Measurements from ENCODE around the gene SLC9A4.

SLC9A4 gene

DNA sequence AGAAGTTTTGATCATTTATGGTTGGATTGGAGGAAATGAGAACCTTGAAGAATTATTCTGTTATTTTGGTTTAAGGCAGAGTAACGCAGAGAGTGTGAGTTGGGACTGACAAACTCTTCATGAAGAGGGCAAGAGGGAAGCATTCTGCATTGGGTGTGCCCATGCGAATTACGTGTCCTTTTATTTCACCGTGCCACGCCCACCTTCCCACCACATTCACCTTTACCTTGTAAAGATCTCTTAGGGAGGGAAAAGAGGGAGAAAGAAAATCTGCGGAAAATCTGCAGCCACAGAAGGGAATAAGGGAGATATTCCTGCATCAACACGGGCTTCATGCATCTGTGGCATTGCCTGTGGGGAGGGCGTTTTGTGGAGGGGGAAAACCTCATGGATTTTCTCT lies 31.8 kb downstream of the SLC9A4 start:
- TF ChIP-seq, protein P1, sequence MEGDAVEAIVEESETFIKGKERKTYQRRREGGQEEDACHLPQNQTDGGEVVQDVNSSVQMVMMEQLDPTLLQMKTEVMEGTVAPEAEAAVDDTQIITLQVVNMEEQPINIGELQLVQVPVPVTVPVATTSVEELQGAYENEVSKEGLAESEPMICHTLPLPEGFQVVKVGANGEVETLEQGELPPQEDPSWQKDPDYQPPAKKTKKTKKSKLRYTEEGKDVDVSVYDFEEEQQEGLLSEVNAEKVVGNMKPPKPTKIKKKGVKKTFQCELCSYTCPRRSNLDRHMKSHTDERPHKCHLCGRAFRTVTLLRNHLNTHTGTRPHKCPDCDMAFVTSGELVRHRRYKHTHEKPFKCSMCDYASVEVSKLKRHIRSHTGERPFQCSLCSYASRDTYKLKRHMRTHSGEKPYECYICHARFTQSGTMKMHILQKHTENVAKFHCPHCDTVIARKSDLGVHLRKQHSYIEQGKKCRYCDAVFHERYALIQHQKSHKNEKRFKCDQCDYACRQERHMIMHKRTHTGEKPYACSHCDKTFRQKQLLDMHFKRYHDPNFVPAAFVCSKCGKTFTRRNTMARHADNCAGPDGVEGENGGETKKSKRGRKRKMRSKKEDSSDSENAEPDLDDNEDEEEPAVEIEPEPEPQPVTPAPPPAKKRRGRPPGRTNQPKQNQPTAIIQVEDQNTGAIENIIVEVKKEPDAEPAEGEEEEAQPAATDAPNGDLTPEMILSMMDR (IDR thresholded peaks at IDR 0.05; ENCODE audit: insufficient read depth, low read length, poor library complexity, severe bottlenecking) = no peak
- no peak for TF ChIP-seq EZH2phosphoT487 (conservative IDR thresholded peaks at IDR 0.05; ENCODE audit: low read length)
- Histone ChIP-seq H3K4me2 (ENCODE audit: low read depth, low read length, poor library complexity, severe bottlenecking) (no peak overlapping the region), H4K20me1 (ENCODE audit: low read depth, low read length) (no peaks in the 10 kb centered on the region)

GRCh38 chr2:102505290-102505689 lies 32.3 kb downstream of the SLC9A4 start:
- no peaks in the 10 kb centered on the region for H3F3A ChIP-seq (ENCODE audit: insufficient read depth)
- H3K27me3 ChIP-seq (ENCODE audit: low read length) = no peaks in the 10 kb centered on the region
- H3K9me3 ChIP-seq (ENCODE audit: insufficient read depth, low read length) = no peaks in the 10 kb centered on the region
- no peaks in the 10 kb centered on the region for H3K79me2 ChIP-seq (ENCODE audit: insufficient read depth, low read length)
- H3K27ac ChIP-seq (ENCODE audit: low read depth, low read length) = no peak overlapping the region
- H3K36me3 ChIP-seq (ENCODE audit: low read length) = no peaks in the 10 kb centered on the region
- no peak overlapping the region for H3K9ac ChIP-seq (ENCODE audit: low read length)
- H2AFZ ChIP-seq (ENCODE audit: low read depth, low read length, severe bottlenecking) = no peak overlapping the region
- no peaks in the 10 kb centered on the region for H4K20me1 ChIP-seq (ENCODE audit: low read depth, low read length)
- no peaks in the 10 kb centered on the region for H3K9me2 ChIP-seq (replicated peaks; ENCODE audit: insufficient read depth, low read length)
- no peak for TF ChIP-seq EZH2phosphoT487 (conservative IDR thresholded peaks at IDR 0.05; ENCODE audit: low read length)
- TF ChIP-seq, protein P1 (IDR thresholded peaks at IDR 0.05; ENCODE audit: insufficient read depth, low read length, poor library complexity, severe bottlenecking) = no peak
- no peak overlapping the region for H3K4me2 ChIP-seq (ENCODE audit: low read depth, low read length, poor library complexity, severe bottlenecking)
- H3K4me3 ChIP-seq (ENCODE audit: insufficient read depth, low read length, poor library complexity, severe bottlenecking) = no peak overlapping the region

More for the DNA sequence above, 31.8 kb downstream of the SLC9A4 start:
- no peak overlapping the region for H3K27ac ChIP-seq (ENCODE audit: low read depth, low read length)
- H3K9me2 ChIP-seq (replicated peaks; ENCODE audit: insufficient read depth, low read length) = no peaks in the 10 kb centered on the region
- no peaks in the 10 kb centered on the region for H3K79me2 ChIP-seq (ENCODE audit: insufficient read depth, low read length)
- no peak overlapping the region for H3K4me3 ChIP-seq (ENCODE audit: insufficient read depth, low read length, poor library complexity, severe bottlenecking)
- no peaks in the 10 kb centered on the region for H3K36me3 ChIP-seq (ENCODE audit: low read length)
- H3K27me3 ChIP-seq (ENCODE audit: low read length) = no peaks in the 10 kb centered on the region
- H2AFZ ChIP-seq (ENCODE audit: low read depth, low read length, severe bottlenecking) = no peak overlapping the region
- no peaks in the 10 kb centered on the region for H3F3A ChIP-seq (ENCODE audit: insufficient read depth)
- no peak overlapping the region for H3K9ac ChIP-seq (ENCODE audit: low read length)
- no peaks in the 10 kb centered on the region for H3K9me3 ChIP-seq (ENCODE audit: insufficient read depth, low read length)

- H3K4me3 ChIP-seq (ENCODE audit: insufficient read depth, low read length, poor library complexity, severe bottlenecking) = no peak overlapping the region
- H2AFZ ChIP-seq (ENCODE audit: low read depth, low read length, severe bottlenecking) = no peak overlapping the region
- H3K9me2 ChIP-seq (replicated peaks; ENCODE audit: insufficient read depth, low read length) = no peaks in the 10 kb centered on the region
Observed at GRCh38 chr2:102506743-102507142, 33.7 kb downstream of the SLC9A4 start.

More at GRCh38 chr2:102506743-102507142, 33.7 kb downstream of the SLC9A4 start:
- Histone ChIP-seq H3K9me3 (ENCODE audit: insufficient read depth, low read length) (no peaks in the 10 kb centered on the region), H3K79me2 (ENCODE audit: insufficient read depth, low read length) (no peaks in the 10 kb centered on the region), H3K27me3 (ENCODE audit: low read length) (no peaks in the 10 kb centered on the region), H3K9ac (ENCODE audit: low read length) (no peak overlapping the region), H3K36me3 (ENCODE audit: low read length) (no peaks in the 10 kb centered on the region), H4K20me1 (ENCODE audit: low read depth, low read length) (no peaks in the 10 kb centered on the region), H3F3A (ENCODE audit: insufficient read depth) (no peaks in the 10 kb centered on the region), H3K27ac (ENCODE audit: low read depth, low read length) (no peak overlapping the region), H3K4me2 (ENCODE audit: low read depth, low read length, poor library complexity, severe bottlenecking) (no peak overlapping the region)
- TF ChIP-seq, protein P1 (IDR thresholded peaks at IDR 0.05; ENCODE audit: insufficient read depth, low read length, poor library complexity, severe bottlenecking) = no peak
- TF ChIP-seq EZH2phosphoT487 (conservative IDR thresholded peaks at IDR 0.05; ENCODE audit: low read length) = no peak

Data from SU-DHL-6 (cell line).